Measurements from ENCODE around the gene SLC43A2. TPM values are rescaled to one million over a fixed set of nuclear protein-coding genes. Genes with fewer than 3 reads are reported as not detected.
"Not testable (repeated sequence)": the region's sequence is repeated elsewhere in the genome, so short reads cannot be mapped to it uniquely, and the experiment has no call there.

SLC43A2 gene
- total and polyA plus RNA-seq, 10 of the 15 experiments (the other 5 are each of a cell fraction or from before 2014, with no cell fraction given), result 0.03 to 14.0 (median 5.3) TPM

DNA sequence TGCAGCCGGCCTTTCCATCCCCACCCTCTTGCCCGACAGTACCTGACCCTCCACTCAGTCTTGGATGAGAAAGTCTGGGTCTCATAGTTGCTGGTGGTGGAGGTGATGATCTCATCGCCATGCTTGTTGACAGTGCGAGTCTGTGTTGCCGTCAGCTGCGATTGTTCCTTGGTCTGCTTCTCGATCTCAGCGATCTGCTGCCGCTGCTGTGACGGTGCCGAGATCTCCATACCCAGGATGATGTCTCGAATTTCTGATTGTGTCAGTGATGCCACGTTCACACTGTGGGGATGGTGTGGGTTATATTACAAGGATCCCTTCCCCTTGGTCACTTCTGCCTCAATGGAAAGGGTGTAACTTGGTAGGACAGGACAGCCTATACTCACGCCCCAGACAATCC is 25.1 kb upstream of the SLC43A2 start:
- Histone ChIP-seq H3K79me2 (ENCODE audit: control insufficient read depth, insufficient read depth, low read length) (no peaks in the 10 kb centered on the region), H3K27me3 (replicated peaks in 1 of 2; ENCODE audit: control insufficient read depth in 2 of 2, insufficient read depth in 2 of 2, low read length in 1 of 2) (no peaks in the 10 kb centered on the region), H3K4me3 (no peak overlapping the region), H3K27ac (ENCODE audit: control insufficient read depth, insufficient read depth) (no peak overlapping the region), H2AFZ (ENCODE audit: control insufficient read depth, low read depth, low read length) (no peak overlapping the region), H4K20me1 (ENCODE audit: control insufficient read depth, insufficient read depth) (no peaks in the 10 kb centered on the region), H3K9me3 (replicated peaks; ENCODE audit: control insufficient read depth, insufficient read depth, low read length) (no peaks in the 10 kb centered on the region), H3K4me1 (ENCODE audit: control insufficient read depth, insufficient read depth, low read length) (peaks cover 8% of the 10 kb centered on the region), H3K4me2 (ENCODE audit: control insufficient read depth, insufficient read depth) (no peak overlapping the region), H3K36me3 (ENCODE audit: control insufficient read depth in 2 of 2, insufficient read depth in 2 of 2, low read length in 1 of 2) (peaks cover 35 to 44% of the 10 kb centered on the region in 2 experiments), H3K9ac (ENCODE audit: control insufficient read depth, insufficient read depth, low read length) (no peak overlapping the region)
- ATAC-seq (no peak), DNase-seq (ENCODE audit: low read depth, low spot score) (no peak), FAIRE-seq (peak; percentile 13)
- BruUV-seq (replicated peaks), result no TSS peak
- intact Hi-C loops (cut with micrococcal nuclease; ENCODE audit: unreplicated experiment), result no loop called here
- SMC1A ChIA-PET (ENCODE audit: uncharacterized antibody, unreplicated experiment), result no interaction called here
- in situ Hi-C loops (cut with MboI), result no loop called here
- POLR2A ChIA-PET, result no interaction called here
- WGBS (ENCODE audit: insufficient coverage, insufficient replicate concordance, low lambda C conversion rate, missing lambda C conversion rate), result 97% methylated on average over 14 of the region's 14 CpGs
- RAD21 ChIA-PET (ENCODE audit: unreplicated experiment), result no interaction called here
- CTCF ChIA-PET, result interaction anchor here (0.5 kb wide), 1 partner anchor 23 kb away, joined by 4 read pairs; no protein-coding TSS in a partner anchor
- TF ChIP-seq, protein P1, sequence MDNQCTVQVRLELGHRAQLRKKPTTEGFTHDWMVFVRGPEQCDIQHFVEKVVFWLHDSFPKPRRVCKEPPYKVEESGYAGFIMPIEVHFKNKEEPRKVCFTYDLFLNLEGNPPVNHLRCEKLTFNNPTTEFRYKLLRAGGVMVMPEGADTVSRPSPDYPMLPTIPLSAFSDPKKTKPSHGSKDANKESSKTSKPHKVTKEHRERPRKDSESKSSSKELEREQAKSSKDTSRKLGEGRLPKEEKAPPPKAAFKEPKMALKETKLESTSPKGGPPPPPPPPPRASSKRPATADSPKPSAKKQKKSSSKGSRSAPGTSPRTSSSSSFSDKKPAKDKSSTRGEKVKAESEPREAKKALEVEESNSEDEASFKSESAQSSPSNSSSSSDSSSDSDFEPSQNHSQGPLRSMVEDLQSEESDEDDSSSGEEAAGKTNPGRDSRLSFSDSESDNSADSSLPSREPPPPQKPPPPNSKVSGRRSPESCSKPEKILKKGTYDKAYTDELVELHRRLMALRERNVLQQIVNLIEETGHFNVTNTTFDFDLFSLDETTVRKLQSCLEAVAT (IDR thresholded peaks at IDR 0.05), result no peak
- TF ChIP-seq HDAC6 (IDR thresholded peaks at IDR 0.05; ENCODE audit: unreplicated experiment), result no peak
- no peak for TF ChIP-seq EZH2 (IDR thresholded peaks at IDR 0.05; ENCODE audit: borderline replicate concordance, control insufficient read depth, low read depth, low read length)
- TF ChIP-seq POLR2A (IDR thresholded peaks at IDR 0.05; ENCODE audit: low read depth, low read length), result peak; percentile 40

DNA sequence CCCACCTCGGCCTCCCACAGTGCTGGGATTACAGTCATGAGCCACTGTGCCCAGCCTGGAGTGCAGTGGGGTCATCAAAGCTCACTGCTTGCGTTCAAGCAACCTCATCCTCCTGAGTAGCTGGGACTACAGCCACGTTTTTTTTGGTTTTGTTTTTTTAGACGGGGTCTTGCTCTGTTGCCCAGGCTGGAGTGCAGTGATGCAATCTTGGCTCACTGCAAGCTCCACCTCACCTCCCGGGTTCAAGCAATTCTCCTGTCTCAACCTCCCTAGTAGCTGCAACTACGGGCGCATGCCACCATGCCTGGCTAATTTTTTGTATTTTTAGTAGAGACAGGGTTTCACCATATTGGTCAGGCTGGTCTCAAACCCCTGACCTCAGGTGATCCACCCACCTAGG is 24.2 kb upstream of the SLC43A2 start:
- H3K9me3 ChIP-seq (replicated peaks; ENCODE audit: control insufficient read depth, insufficient read depth, low read length); BruUV-seq (replicated peaks); H3K4me2 ChIP-seq (ENCODE audit: control insufficient read depth, insufficient read depth); H3K27me3 ChIP-seq (replicated peaks in 1 of 2; ENCODE audit: control insufficient read depth in 2 of 2, insufficient read depth in 2 of 2, low read length in 1 of 2); SMC1A ChIA-PET (ENCODE audit: uncharacterized antibody, unreplicated experiment); FAIRE-seq; H3K4me3 ChIP-seq; H4K20me1 ChIP-seq (ENCODE audit: control insufficient read depth, insufficient read depth); H3K79me2 ChIP-seq (ENCODE audit: control insufficient read depth, insufficient read depth, low read length); in situ Hi-C loops (cut with MboI); DNase-seq (ENCODE audit: low read depth, low spot score); H2AFZ ChIP-seq (ENCODE audit: control insufficient read depth, low read depth, low read length); H3K27ac ChIP-seq (ENCODE audit: control insufficient read depth, insufficient read depth); ATAC-seq; intact Hi-C loops (cut with micrococcal nuclease; ENCODE audit: unreplicated experiment); H3K9ac ChIP-seq (ENCODE audit: control insufficient read depth, insufficient read depth, low read length): not testable (repeated sequence)
- peaks cover 29 to 37% of the 10 kb centered on the region in 2 experiments for H3K36me3 ChIP-seq (ENCODE audit: control insufficient read depth in 2 of 2, insufficient read depth in 2 of 2, low read length in 1 of 2)
- ChIA-PET POLR2A (interaction anchor here (0.7 kb wide), 1 partner anchor 400 kb away, joined by 3 read pairs; no protein-coding TSS in a partner anchor), RAD21 (ENCODE audit: unreplicated experiment) (interaction anchor here (1.3 kb wide), 1 partner anchor 79 kb away, joined by 4 read pairs; no protein-coding TSS in a partner anchor), CTCF (interaction anchor here (2.1 kb wide), 1 partner anchor 17 kb away, joined by 11 read pairs; no protein-coding TSS in a partner anchor)
- H3K4me1 ChIP-seq (ENCODE audit: control insufficient read depth, insufficient read depth, low read length), result peaks cover 15% of the 10 kb centered on the region
- 82% methylated on average over 7 of the region's 7 CpGs for WGBS (ENCODE audit: insufficient coverage, insufficient replicate concordance, low lambda C conversion rate, missing lambda C conversion rate)

Measured in GM12878 (cell line).